HG02981 (cell line): ENCODE results near the gene APBA2.

Source experiments
- ATAC-seq: cut with Tn5 transposase; IDR thresholded peaks from one replicate; pipeline ENCODE4 v1.9.1; 2021; ENCODE audit warnings: mild to moderate bottlenecking, moderate library complexity; ENCODE audit not compliant: unreplicated experiment

APBA2 gene

DNA sequence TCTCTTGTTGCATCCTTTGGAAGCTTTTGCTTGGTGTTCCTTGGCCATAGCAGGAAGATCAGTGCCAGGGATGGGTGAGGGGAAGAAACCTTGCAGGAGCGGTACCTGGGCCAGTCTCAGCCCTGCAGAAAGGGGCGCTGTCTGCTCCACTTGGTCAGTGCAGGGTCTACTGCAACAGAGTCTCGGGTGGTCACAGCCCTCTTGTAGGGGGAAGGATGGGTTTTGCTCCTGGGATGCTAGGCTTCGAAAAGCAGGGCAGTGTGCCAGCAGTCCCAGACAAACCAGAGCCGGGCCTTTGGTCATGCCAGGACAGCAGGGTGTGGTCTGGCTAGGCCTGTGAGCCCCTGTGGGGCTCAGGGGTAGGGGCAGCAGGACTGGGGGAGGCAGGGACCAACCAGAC, 186.7 kb downstream of the APBA2 start:
- no peak for ATAC-seq

DNA sequence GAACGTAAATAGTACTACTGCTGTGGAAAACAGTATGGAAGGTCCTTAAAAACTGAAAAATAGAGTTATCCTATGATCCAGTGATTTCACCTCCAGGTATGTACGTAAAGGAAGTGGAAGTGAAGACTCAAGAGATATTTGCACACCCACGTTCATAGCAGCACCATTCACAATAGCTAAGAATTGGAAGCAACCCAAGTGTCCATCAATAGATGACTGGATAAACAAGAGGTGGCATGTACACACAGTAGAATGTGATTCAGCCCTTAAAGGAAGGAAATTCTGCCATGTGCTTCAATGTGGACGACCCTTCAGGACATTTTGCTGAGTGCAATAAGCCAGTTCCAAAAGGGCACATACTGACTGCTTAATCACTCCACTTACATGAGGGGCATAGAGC, 188.3 kb downstream of the APBA2 start:
- ATAC-seq, result no peak

DNA sequence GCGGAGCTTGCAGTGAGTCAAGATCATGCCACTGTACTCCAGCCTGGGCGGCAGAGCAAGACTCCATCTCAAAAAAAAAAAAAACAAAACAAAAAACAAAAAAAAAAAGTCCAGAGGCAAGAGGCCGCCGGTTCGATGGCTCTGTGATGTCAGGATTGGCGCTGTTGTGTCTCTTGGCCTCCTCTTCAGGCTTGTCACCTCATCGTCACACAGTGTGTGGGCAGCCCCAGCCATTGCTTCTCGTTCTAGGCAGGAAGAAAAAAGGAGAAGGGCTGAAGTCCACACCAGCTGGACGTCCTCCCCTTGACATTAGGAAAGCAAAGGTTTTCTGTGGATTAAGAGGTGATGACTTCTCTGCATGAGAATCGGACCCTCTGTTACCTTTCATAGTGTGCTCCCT, 192.8 kb downstream of the APBA2 start:
- no peak for ATAC-seq

DNA sequence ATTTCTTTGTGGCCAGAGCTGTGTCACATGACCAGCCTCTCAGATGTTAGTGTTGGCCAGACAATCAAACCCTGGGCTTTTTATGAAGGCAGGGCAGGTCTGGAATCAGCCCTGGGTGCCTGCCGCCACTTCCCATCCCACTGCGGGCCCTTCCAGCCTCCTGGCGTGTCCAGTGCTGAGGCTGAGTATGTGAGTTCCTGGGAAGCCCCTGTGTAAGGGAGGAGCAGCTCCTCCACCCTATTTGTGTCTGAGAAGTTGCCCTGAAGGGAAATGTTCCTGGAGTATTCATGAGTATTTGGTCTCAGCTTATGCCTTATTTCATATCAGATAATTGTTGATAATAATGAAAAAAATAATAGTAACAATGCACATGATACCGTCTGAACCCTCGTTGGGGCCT, 193.7 kb downstream of the APBA2 start:
- ATAC-seq, result no peak

DNA sequence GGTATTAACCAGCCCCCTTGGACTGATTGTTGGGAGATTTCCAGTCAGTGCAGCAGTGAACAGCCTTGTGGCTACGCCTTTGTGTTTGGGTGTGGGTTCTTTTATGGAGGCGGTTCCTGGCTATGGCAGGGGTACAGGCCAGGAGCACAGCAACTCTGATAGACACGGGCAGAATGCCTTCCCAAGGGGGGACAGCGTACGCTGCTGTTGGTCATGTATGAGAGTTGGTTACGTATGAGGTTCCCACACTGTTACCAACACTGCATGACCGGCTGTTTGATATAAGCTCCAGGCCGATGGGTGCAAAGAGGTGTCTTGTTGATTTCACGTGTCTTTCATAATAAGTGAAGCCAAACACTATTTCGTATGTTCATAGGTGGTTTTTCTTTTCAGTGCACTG, 196.0 kb downstream of the APBA2 start:
- ATAC-seq, result no peak

DNA sequence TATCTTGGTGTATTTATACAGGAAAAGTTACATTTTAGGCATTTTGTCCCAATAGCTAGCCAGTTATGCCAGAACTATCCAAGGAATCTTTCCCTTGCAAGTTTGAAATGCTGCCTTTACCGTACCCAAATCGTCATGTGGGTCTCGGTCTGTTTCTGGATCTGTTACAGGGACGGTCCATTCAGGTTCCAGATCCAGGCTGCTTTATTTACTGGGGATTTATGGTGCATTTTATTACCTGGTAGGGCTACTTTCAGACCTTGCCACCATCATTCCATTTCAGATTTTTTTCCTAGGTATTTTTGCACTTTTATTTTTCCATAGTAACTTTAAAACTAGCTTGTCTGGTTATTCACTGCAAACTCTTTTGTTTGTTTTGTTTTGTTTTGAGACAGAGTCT, 197.4 kb downstream of the APBA2 start:
- ATAC-seq, result no peak

DNA sequence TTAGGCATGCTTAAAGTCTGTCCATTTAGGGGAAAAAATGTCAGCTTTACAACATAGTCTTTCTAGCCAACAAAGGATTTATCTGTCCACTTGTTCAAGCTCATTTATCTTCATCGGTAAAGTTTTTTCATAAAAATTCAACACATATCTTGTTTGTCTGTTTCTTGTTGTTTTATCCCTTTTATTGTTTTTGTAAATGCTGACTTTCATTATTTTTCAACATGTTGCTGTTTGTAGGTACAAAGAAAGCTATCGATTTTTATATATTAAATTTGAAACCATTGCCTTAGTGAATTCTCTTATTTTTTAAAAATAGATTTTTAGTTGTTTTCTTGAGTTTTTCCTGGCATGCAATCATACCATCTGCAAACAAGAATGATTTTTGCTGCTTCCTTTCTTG, 198.1 kb downstream of the APBA2 start:
- ATAC-seq, result no peak

DNA sequence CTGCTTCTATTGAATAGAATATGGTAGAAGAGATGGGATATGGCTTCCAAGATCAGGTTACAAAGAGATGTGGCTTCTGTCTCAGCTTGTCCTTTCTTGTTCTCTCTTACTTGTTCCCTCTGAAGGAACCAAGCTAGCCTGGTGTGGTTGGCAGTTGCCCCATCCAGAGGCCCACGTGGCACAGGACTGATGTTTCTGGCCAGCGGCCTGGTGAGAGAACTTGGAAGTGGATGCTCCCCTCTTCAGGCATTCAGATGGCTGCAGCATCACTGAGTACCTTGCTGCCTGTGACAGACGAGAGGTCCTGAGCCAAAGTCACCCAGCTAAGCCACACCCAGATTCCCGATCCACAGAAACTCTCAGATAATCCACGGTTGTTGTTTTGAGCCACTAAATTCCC, 200.2 kb downstream of the APBA2 start:
- no peak for ATAC-seq

DNA sequence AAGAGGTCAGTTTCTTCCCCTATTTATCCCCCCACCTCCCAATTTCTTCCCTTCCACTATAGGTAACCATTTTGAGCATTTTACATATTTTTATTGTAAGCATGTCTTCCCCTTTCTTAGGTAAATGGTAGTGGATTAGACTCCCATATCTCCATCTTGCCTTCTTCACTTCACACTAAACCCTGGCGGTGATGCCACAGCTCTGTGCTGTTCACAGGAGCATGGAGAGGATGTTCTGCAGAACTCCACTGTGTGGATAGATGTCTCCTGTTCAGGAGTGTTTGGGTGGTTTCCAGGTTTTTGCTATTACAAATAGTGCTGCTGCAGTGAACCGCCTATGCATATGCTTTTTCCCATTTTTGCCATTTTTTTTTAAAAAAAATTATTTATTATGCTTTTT, 201.1 kb downstream of the APBA2 start:
- ATAC-seq, result no peak

DNA sequence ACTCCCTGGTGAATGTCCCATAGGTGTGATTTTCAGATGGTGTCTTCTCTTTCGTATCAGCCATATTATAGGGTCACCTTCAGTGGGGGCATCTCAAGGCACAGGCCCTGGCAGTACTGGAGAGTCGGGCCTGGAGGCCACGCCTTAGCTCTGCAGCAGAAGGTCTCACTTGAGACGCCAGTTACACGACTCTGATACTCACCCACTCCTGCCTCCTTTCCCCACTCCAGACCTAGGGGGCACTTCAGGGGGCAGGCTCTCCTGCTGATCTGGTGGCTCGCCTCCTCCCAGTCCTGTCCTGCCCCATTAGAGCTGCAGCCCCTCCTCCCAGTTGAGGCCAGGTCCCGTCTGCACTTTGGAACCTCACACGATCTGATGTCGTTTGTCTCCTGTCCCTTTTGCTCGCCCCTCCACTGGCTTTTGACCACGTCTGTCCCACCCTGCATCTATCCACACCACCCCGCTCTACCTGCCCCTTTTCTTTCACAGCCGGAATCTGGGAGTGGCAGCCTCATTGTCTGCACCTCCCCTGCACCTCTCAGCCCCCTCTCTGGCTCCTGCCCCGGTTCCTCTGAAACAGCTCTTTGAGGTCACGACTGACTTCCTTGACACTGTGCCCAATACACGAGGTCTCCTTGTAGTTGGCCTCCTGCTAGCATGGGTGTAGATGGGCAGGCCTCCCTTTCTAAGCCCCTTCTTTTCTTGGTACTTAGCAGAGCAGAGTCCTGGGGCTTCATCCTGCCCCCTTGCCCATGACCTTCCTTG, 201.9 kb downstream of the APBA2 start:
- ATAC-seq, result no peak

DNA sequence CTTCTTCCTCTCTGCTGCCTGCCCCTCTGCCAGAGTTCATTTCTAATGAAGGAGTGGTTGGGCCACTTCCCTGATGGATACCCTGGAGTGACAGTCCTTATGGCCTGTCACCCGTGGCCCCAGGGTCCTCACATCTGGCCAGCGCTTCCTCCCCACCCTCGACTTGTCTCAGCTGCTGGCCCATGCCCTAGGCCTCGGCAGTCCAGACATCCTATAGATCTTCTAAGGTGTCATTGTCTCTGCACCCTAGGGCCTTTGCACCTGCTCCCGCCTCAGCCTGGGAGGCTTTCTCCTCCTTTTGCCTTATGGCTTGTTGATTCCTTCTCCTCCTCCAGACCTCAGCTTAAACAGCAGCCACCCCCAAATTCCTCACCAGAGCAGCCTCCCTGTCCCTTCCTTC, 202.9 kb downstream of the APBA2 start:
- ATAC-seq, result no peak

DNA sequence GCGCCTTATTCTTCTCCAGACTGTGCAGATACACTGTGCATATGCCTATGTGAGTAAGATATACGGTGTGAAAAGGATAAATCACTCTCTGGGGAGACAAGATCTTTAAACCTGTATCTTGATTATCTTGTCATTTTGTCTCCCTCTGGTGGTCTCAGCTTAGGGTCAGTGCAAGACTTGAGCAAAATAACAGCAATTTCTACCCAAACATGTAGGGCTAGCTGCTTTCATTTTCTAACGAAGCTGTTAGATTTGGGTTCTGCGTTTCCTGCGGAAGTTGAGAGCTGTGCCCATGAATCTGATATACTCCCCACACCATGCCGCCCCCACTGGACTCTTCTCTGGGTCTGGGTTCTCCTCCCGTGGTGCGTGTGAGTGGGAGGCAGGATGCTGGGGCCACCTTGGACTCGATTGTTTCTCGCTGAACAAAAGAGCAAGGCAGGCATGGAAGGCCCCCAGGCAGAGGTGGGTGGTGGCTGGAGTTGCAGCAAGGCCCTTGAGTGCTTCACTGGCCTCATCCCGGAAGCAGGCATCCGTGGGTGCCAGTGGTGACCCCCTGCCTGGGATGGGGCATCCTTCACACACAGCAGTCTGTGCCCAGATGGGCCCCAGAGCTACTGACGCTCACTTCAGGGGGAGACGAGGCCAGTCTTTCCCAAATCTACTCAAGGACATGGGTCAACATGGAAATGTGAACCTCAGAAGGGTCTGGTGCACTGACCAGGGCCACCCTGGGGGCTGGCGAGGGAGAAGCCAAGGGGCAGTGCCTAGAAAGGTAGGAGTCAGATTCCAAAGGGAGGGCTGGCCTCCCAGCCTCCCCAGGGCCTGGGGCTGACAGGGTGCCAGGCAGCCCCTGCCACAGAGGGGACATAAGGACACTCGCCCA, 204.2 kb downstream of the APBA2 start:
- ATAC-seq, result no peak

DNA sequence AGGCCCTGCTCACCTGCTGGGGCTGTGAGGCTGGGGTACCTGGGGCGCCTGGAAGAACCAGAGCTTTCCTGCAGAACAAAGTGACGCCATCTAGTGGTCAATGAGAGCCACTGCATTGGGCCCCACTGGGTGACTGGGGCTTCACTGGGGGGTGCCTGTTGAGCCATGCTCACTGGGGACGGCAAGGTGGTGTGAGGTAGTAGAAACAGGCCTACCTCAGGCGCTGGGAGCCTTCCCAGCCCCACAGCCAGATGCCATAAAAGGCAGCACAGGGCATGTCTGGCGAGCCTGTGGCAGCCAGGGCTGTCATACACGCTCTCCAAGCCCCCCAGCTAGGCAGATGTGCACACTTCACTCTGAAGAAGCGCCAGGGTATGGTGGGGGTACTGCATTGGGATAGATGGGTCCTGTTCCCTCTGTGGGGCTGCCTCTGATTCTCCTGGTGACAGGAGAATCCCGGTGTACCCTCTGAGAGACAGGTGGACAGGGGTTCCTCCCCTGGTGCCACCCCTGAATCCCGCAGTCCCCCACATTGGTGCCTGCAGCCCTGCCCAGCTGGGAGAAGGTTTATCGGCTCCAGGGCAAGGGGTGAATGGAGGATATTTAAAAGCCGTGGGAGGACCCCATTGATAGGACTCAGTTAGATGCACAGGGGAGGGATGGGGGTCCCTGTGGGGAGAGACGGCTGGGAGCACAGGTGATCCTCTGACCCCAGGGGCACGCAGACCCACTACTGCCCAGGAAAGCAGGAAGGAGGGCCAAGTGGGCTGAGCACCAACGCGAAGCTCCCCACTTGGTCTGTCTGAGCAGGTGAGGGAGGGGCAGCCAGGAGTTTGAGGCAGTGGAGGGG, 205.1 kb downstream of the APBA2 start:
- ATAC-seq, result no peak

DNA sequence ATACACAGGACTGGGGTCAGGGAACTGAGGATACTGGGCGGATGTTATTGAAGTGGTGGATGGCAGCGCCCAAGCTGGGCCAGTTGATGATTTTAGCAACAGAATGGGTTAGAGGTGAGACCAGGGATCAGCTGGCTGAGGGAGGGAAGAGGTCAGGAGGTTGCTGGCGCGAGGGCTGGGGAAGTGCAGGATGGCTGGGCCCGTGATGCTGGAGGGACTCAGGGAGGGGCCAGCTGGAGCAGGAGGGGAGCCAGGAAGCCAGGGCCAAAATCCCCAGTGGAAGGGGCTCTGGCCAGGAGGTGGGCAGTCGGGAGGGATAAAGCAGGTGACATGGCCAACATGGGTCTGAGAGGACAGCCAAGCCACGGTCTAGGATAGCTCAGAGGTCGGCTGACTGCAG, 205.9 kb downstream of the APBA2 start:
- no peak for ATAC-seq

DNA sequence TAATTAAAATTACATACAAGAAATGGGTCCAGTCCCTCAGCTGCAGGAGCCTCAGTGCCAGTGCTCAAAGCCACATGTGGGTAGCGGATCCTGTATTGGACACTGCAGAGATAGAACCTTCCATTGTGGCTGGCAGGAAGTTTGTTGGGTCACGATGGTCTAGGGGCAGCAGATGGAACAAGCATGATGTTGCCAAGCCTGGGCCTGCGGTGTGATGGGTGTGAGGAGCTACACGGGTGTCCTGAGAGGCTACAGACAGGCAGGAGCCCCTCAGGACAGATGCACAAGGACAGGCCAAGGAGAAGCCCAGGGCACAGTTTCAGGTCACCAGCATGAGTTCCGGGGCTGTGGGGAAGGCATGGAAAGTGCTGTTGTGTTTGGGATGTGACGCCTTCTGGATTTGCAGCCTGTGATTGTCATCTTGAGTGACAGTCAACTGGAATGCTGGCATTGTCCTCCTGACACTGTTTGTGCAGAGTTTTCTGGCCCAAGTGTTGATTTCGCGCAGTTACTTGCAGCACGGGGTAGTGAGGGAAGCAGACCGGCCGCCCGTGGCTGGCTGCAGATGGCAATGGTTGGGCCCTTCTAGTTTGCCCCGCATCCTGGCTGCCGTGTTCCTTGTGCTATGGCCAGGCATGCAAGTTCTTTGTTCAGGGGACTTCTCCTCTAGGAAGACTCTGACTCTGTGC, 206.7 kb downstream of the APBA2 start:
- ATAC-seq, result no peak

DNA sequence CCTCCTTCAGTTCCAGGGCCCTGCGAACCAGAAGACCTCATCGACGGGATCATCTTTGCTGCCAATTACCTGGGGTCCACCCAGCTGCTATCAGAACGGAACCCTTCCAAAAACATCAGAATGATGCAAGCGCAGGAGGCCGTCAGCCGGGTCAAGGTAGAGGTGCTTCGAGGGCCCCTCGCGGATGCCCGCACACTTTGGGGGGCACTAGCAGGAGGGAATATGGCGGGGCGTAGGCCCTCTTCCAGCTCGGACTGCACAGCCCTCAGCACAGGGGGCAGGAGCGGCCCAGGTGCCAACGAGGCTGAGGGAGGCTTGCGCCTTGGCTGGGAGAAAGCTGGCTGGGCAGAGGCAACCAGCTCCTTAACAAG, 207.3 kb downstream of the APBA2 start:
- no peak for ATAC-seq

DNA sequence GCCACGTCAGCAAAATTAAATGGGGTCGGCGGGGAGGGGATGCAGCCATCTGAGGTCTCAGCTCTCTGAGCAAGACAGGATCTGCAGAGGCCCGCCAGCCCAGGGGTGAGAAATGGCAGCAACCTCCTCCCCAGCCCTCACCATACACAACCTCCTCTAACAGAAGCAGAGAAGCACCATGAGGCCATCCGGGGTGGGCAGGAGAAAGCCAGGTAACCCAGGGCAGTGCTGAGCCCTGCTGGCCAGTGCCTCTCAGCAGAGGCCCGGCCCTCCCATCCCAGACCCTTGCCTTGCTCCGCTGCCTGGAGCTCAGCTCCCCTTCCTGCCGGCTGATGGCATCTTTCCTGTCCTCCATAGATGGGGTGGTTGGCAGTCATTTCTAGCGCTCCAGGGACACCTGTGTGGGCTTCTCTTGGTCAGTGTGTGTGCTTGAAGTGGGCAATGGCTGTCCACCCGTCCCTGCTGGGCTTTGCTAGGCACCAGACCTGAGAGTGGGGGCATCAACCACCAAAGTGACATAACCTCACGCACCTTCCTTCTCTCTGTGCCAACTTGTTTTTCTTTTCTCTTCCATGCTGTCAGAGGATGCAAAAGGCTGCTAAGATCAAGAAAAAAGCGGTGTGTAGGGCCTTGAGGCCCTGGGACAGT, 208.0 kb downstream of the APBA2 start:
- ATAC-seq, result no peak

DNA sequence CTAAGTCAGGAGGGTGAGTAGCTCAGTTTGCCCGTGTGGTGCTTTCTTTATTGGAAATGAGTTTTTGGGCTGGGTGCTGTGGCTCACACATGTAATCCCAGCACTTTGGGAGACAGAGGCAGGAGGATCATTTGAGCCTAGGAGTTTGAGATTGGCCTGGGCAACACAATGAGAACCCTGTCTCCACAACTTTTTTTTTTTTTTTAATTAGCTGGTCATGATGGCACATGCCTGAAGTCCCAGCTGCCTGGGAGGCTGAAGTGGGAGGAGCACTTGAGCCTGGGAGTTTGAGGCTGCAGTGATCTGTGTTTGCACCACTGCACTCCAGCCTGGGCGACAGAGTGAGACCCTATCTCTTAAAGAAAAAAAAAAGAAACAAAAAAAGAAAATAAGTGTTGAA, 208.9 kb downstream of the APBA2 start:
- no peak for ATAC-seq

DNA sequence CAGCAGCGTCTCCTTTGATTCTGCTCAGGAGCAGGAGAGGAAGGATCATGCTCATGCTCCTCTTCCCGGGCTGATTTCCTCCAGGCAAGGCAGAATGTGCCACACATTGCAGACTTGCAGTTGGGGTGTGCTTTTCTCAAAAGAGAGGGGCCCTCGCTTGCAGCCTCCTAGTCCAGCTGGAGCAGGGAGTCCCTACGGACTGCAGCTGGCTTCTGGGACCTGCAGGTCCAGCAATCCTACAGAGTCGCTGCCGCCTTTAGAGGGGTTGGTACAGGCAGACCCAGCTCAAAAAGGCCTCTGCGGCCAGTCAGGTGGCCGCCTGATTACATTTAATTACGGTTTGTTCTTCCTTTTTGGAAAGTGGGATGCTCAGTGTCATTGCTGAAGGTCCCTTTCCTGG, 210.0 kb downstream of the APBA2 start:
- no peak for ATAC-seq

DNA sequence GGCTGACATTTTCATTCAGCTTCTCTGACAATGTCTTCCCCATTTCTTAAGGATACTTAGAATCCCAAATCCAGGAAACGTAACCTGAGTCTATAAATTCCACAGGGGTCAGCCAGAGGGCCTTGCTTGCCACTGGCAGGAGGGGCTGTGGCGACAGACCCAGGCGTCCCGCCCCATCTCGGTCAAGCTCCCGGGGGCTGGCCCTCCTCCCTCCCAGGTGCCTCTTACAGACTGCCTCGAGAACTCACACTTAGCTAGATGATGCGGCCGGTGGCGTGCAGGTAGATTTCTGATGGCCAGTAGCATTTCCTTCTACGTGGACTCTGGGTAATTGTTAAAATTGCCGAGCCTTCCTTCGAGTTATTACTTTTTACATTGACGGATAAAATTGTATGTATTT, 211.4 kb downstream of the APBA2 start:
- ATAC-seq, result no peak
